Activated B cell treated with CpG ODN at 0.5 μM for 24 hours (primary cell): ENCODE data around the gene PREX1. TPM values are rescaled to one million over a fixed set of nuclear protein-coding genes. Genes with fewer than 3 reads are reported as not detected.

ENCODE experiments used
- ATAC-seq: fragments of 200-7000 bp; cut with Tn5 transposase; one replicate; pipeline ENCODE4 v1.10.0; 2021; ENCODE audit warnings: low read depth, mild to moderate bottlenecking, moderate library complexity
- CTCF ChIA-PET: fragments of 350-600 bp; sonication (Branson Sonifier 250); formaldehyde crosslinking; loops from one replicate; lab custom pipeline; 2021; ENCODE audit warnings: antibody characterized with exemption; lab: Charles Lee
- POLR2A ChIA-PET: fragments of 350-600 bp; sonication (Branson Sonifier 250); formaldehyde crosslinking; loops from one replicate; lab custom pipeline; 2021; ENCODE audit warnings: antibody characterized with exemption; lab: Charles Lee
- DNase-seq: peaks from one replicate; pipeline ENCODE4 v3.0.0; 2022
- H3K27ac Mint-ChIP-seq: one replicate; pipeline ENCODE4 v1.8.0; 2020; ENCODE audit warnings: mixed read lengths
- H3K27me3 Mint-ChIP-seq: one replicate; pipeline ENCODE4 v1.8.0; 2021; ENCODE audit warnings: mixed read lengths
- H3K36me3 Mint-ChIP-seq: one replicate; pipeline ENCODE4 v1.8.0; 2021; ENCODE audit warnings: low read depth, mixed read lengths
- H3K4me1 Mint-ChIP-seq: one replicate; pipeline ENCODE4 v1.8.0; 2021; ENCODE audit warnings: mixed read lengths
- H3K4me3 Mint-ChIP-seq: one replicate; pipeline ENCODE4 v1.8.0; 2020; ENCODE audit warnings: mild to moderate bottlenecking, mixed read lengths
- H3K9me3 Mint-ChIP-seq: one replicate; pipeline ENCODE4 v1.8.0; 2020; ENCODE audit warnings: mixed read lengths
- CTCF ChIP-seq: fragments of 200-600 bp; IDR thresholded peaks from one replicate; pipeline ENCODE4 v1.8.0; 2022; ENCODE audit warnings: antibody characterized with exemption, mild to moderate bottlenecking
- intact Hi-C: fragments of 100-400 bp; cut with micrococcal nuclease; formaldehyde crosslinking; loops from one replicate; pipeline ENCODE4 v1.15.1; 2024
- total RNA-seq: library from RNA; stranded (reverse); gene quantifications from 2 replicates; pipeline ENCODE4 v1.2.3, GENCODE V29; 2022

Gene PREX1
- total RNA-seq, 1 donor from 2014 or later, result 71.4 TPM

DNA sequence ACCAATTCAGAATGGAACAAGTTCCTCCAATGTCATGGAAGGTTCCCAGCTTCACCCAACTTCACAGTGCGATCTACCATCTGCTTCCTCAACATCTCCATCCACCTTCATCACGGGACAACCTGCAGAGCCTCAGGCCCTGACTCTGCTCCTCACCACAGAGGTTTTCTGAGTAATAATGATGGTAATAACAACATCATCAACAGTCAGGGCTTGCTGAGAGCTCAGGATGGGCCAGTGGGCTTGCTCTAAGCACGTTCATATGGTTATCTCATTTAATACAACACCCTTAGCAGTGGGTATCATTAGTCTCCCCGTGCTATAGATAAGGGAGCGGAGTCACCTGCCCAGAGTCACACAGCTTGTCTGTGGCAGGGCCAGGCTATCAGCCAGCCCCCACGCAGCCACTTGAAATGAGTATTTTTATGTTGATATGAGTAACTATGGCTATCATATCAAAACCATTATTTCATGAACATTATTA, 38.6 kb downstream of the PREX1 start:
- intact Hi-C loops, result loop anchor here (2.0 to 5.0 kb wide), 3 partner anchors 37 to 132 kb away; no protein-coding TSS in a partner anchor
- ChIA-PET POLR2A (interaction anchor here (1.0 to 5.1 kb wide), 20 partner anchors 8 to 132 kb away, joined by 3 to 41 read pairs (median 6); partner anchors contain the start of genes ARFGEF2 and PREX1), CTCF (interaction anchor here (1.3 to 2.0 kb wide), 5 partner anchors 13 to 131 kb away, joined by 3 to 7 read pairs (median 4); partner anchors contain the start of gene PREX1)
- Mint-ChIP-seq H3K27ac (peak overlapping the region; percentile 88), H3K27me3 (no peaks in the 10 kb centered on the region), H3K36me3 (no peaks in the 10 kb centered on the region), H3K4me3 (peak overlapping the region; percentile 21), H3K9me3 (no peaks in the 10 kb centered on the region), H3K4me1 (peaks cover 8% of the 10 kb centered on the region)
- DNase-seq (peak; percentile 14), ATAC-seq (peak; percentile 41)
- no peak for TF ChIP-seq CTCF

DNA sequence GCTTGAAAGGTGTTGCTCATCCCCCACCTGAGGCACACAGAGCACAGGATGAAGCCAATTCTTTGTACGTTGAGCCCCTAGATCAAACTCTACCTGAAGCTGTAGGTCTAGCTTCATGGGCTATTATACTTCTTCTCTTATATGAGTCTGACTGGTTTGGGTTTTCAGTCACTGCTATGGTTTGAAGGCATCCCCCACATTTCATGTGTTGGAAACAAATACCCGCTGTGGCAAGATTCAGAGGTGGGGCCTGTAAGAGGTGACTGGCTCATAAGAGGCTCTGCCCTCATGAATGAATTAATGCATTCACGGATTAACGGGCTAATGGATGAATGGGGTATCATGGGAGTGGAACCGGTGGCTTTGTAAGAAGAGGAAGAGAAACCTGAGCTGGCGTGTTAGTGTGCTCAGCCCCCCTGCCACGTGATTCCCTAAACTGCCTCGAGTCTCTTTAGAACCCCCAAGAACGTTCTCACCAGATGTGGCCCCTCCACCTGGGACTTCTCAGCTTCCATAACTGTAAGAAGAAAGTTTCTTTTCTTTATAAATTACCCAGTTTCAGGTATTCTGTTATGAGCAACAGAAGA, 39.2 kb downstream of the PREX1 start:
- intact Hi-C loops, result loop anchor here (1.0 to 5.0 kb wide), 7 partner anchors 9 to 132 kb away; no protein-coding TSS in a partner anchor
- Mint-ChIP-seq H3K27ac (peak overlapping the region; percentile 88), H3K4me1 (peaks cover 1% of the 10 kb centered on the region), H3K27me3 (no peaks in the 10 kb centered on the region), H3K4me3 (peak overlapping the region; percentile 21), H3K36me3 (no peaks in the 10 kb centered on the region), H3K9me3 (no peaks in the 10 kb centered on the region)
- CTCF ChIA-PET, result interaction anchor here (0.8 to 2.0 kb wide), 7 partner anchors 9 to 131 kb away, joined by 3 to 7 read pairs (median 4); partner anchors contain the start of gene PREX1
- POLR2A ChIA-PET, result interaction anchor here (0.9 to 5.1 kb wide), 25 partner anchors 9 to 133 kb away, joined by 3 to 41 read pairs (median 6); partner anchors contain the start of genes ARFGEF2 and PREX1
- ATAC-seq (peak; percentile 83), DNase-seq (peak; percentile 43)
- no peak for TF ChIP-seq CTCF

DNA sequence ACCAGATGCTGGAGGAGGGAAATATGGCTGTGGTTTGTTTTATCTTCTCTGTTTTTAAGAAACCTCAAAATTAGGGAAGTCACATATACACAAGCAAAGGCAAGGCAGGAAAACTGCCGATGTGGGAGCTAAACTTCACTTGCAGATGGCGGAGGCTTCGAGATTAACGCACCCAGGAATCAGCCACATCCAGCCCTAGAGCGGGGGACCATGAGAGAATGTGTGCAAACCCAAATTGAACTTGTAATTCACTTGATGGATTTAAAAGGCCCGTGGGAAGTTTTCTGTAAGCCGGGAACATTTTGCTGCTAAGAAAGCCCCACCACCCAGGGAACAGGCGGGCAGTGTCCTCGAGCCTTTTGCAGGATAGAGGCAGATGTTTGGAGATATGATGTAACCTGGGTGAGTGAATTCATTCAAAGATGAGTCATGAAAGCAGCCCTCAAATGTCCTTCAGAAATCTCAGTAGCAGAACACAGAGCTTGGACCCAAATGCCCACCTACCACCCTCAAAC, 39.9 kb downstream of the PREX1 start:
- Mint-ChIP-seq H3K9me3 (no peaks in the 10 kb centered on the region), H3K27me3 (no peaks in the 10 kb centered on the region), H3K4me1 (no peaks in the 10 kb centered on the region), H3K4me3 (peak overlapping the region; percentile 21), H3K36me3 (no peaks in the 10 kb centered on the region), H3K27ac (peak overlapping the region; percentile 88)
- CTCF ChIA-PET, result interaction anchor here (0.8 to 2.0 kb wide), 5 partner anchors 8 to 69 kb away, joined by 3 to 7 read pairs (median 4); partner anchors contain the start of gene PREX1
- ATAC-seq (peak; percentile 16), DNase-seq (peak; percentile 18)
- intact Hi-C loops, result loop anchor here (1.0 to 5.0 kb wide), 7 partner anchors 9 to 131 kb away; no protein-coding TSS in a partner anchor
- POLR2A ChIA-PET, result interaction anchor here (0.7 to 5.1 kb wide), 19 partner anchors 9 to 134 kb away, joined by 3 to 41 read pairs (median 6); partner anchors contain the start of genes ARFGEF2 and PREX1
- no peak for TF ChIP-seq CTCF

- TF ChIP-seq CTCF, result no peak
- H3K36me3 Mint-ChIP-seq, result no peaks in the 10 kb centered on the region
- peak overlapping the region; percentile 88 for H3K27ac Mint-ChIP-seq
- POLR2A ChIA-PET, result interaction anchor here (0.7 to 5.1 kb wide), 8 partner anchors 10 to 134 kb away, joined by 3 to 41 read pairs (median 7); partner anchors contain the start of genes ARFGEF2 and PREX1
- no peak for ATAC-seq
- intact Hi-C loops, result loop anchor here (5.0 kb wide), 1 partner anchor 35 kb away; no protein-coding TSS in a partner anchor
- H3K9me3 Mint-ChIP-seq, result no peaks in the 10 kb centered on the region
- CTCF ChIA-PET, result no interaction called here
- H3K4me1 Mint-ChIP-seq, result no peaks in the 10 kb centered on the region
- H3K4me3 Mint-ChIP-seq, result peak overlapping the region; percentile 32
- no peaks in the 10 kb centered on the region for H3K27me3 Mint-ChIP-seq
- DNase-seq, result no peak
These were observed 40.7 kb downstream of the PREX1 start for GRCh38 chr20:48786951-48787705.
